Mucosa of gallbladder (tissue), 1 donor: Measurements from ENCODE around the gene SHBG. TPM values are rescaled to one million over a fixed set of nuclear protein-coding genes. Genes with fewer than 3 reads are reported as not detected.
A peak's percentile ranks its signal among the peaks of the same experiment; 100 is the strongest.
"Not testable (repeated sequence)": the region's sequence is repeated elsewhere in the genome, so short reads cannot be mapped to it uniquely, and the experiment has no call there.

Source experiments
- DNase-seq: peaks from one replicate; pipeline ENCODE4 v3.0.0-alpha.2; 2020; ENCODE audit warnings: low spot score
- total RNA-seq: library from RNA; stranded (reverse); gene quantifications from one replicate; pipeline ENCODE4 v1.2.1, GENCODE V29; 2021
- donor health status: DM: no; HTN: no; CAD: no.

The SHBG gene, protein sequence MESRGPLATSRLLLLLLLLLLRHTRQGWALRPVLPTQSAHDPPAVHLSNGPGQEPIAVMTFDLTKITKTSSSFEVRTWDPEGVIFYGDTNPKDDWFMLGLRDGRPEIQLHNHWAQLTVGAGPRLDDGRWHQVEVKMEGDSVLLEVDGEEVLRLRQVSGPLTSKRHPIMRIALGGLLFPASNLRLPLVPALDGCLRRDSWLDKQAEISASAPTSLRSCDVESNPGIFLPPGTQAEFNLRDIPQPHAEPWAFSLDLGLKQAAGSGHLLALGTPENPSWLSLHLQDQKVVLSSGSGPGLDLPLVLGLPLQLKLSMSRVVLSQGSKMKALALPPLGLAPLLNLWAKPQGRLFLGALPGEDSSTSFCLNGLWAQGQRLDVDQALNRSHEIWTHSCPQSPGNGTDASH
- 0.89 TPM for total RNA-seq

DNA sequence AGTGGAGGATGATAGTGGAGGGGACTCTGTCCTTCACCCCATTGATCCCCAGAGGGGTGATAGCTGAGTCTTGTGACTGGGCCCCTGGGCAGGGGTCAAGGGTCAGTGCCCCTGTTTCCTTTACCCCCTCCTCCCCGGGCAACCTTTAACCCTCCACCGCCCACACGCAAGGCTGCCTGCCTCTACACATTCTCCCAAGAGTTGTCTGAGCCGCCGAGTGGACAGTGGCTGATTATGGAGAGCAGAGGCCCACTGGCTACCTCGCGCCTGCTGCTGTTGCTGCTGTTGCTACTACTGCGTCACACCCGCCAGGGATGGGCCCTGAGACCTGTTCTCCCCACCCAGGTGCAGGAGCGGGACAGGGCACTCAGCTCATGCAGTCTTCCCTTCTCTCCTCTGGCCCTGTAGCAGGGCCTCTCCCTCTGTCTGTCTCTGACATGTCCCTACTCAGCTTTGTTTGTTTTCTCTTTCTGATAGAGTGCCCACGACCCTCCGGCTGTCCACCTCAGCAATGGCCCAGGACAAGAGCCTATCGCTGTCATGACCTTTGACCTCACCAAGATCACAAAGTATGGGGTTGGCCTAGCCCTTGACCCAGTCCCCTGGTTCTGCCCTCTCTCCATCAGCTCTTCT is at the start of gene SHBG:
TSS of gene SHBG (plus strand) at position 197 of the 633 bp plus-strand sequence. CDS start at position 235, 38 bp downstream.
- no peak for DNase-seq

DNA sequence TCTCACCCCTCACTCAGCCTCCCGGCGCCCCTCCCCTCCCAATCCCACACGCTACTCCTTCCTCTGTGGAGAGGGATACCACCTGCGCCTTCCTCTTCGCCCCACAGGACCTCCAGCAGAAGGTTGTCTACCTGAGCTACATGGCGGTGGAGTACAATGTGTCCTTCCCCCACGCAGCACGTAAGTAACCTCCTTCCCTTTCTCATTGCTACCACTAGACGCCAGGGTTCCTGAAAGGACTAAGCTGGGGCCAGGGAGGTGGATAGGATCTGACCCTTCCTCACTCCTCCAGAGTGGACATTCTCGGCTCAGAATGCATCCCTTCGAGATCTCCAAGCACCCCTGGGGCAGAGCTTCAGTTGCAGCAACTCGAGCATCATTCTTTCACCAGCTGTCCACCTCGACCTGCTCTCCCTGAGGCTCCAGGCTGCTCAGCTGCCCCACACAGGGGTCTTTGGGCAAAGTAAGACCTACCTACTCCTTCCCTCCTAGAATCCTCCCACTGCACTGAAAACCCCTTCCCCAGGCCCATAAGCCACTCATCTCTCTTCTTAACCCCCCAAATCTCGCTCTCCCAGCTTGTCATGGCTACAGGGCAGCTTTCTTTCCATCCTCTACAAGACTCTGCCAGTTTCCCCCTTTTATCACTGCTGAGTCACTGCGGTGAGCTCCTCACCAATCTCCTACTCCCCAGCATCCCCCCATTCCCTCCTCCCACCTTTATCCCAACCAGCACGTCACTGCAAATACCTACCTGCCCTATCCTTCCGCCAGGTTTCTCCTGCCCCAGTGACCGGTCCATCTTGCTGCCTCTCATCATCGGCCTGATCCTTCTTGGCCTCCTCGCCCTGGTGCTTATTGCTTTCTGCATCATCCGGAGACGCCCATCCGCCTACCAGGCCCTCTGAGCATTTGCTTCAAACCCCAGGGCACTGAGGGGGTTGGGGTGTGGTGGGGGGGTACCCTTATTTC is 49.0 kb upstream of the SHBG start:
- no peak for DNase-seq

DNA sequence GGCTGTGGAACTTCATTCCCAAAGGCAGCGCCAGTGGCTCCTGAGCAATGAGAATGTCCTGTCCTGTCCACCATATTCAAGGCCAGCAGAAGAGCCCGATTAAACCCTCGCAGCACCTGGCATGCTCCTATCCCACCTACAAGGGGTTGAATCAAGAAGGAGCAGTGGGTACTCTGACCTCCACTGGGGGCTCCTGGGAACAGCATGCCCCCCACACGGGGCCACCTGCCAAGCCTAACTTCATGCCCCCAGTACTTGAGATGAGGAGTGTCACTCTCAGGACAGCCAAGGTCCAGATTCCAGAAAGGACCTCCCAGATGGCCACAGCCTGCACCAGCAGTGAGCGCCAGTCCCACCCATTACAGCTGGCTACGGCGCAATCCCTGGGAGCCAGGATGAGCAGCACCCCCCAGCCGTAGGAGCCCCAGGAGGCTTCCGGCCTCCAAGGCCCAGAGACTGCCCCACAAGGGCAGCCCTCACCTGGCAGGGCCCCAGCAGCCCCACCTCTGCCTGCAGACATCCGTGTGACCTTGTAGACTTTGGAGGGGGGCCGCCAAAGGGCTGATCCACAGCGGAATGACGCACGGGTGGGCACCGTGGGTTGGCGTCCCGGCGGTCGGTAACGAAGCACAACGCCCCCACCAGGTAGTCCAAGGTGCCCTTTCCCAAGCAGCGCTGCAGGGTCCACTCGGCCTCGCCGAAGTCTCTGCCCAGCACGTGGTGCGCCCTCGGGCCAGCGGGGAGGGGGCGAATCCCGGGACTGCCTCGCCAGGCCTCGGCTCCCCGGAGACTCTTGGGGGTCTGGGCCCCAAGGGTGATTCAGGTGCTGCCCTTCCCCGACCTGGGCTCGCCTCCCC is 47.3 kb upstream of the SHBG start:
- DNase-seq: no peak

DNA sequence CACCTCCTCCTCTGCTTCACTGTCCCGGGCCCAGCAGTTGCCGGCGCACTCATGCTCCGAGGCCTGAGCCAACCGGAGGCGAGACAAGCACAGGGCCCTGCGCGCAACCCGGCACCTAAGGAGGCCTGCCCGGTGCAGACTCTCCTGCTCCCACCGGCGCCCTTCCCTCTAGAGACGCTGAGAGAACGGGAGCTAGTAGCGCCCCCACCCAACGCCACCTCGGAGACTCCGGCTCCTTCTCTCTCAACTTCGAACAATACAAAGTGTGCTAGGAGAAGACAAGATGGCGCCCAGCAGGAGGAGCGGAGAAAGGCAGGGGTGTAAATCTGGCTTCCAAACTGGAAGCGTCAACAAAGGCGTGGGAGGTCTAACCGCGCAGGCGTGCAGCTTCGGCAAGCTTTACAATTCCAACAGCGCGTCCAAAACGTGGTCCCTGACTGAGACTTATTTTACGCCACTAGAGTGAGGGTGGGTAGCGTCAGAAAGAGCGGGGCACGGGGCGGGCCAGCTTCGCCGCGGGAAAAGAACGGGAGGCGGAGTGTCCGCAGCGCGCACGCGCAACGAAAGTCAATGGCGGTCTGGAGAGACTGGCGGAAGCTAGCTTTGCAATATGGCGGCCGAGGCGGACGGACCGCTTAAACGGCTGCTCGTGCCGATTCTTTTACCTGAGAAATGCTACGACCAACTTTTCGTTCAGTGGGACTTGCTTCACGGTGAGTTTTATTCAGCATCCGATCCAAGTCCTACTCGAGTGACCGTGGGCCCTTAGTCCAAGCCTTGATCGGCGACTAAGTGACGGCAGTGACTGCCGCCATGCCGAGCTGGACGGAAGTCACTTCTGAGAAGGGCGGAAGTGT is 46.5 kb upstream of the SHBG start, which contains the start of gene MPDU1:
TSS of gene MPDU1 (plus strand) at position 600 of the 857 bp plus-strand sequence. CDS start at position 611, 11 bp downstream.
- peak; percentile 97 for DNase-seq

DNA sequence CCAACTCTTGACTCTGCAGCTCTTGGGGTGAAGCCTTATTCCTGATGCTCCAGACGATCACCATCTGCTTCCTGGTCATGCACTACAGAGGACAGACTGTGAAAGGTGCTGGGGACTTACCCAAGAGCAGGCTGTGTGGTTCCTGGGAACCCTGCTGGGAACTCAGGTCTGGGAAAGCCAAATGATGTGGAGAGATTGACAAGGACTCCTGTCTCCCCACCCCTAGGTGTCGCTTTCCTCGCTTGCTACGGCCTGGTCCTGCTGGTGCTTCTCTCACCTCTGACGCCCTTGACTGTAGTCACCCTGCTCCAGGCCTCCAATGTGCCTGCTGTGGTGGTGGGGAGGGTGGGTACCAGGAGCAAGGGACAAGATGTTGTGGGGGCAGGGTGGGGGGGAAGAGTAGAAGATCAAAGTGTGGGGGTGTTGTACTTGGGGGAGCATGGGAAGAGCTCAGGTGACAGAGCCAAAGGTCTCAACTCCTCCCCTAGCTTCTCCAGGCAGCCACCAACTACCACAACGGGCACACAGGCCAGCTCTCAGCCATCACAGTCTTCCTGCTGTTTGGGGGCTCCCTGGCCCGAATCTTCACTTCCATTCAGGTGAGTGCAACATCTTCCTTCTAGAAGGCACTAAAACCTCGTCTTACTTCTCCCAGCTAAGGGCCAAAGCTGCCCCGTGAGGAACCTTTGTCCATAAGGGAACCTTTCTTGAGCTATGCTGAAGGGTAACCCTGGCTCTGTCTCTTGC is 43.1 kb upstream of the SHBG start:
- no peak for DNase-seq

DNA sequence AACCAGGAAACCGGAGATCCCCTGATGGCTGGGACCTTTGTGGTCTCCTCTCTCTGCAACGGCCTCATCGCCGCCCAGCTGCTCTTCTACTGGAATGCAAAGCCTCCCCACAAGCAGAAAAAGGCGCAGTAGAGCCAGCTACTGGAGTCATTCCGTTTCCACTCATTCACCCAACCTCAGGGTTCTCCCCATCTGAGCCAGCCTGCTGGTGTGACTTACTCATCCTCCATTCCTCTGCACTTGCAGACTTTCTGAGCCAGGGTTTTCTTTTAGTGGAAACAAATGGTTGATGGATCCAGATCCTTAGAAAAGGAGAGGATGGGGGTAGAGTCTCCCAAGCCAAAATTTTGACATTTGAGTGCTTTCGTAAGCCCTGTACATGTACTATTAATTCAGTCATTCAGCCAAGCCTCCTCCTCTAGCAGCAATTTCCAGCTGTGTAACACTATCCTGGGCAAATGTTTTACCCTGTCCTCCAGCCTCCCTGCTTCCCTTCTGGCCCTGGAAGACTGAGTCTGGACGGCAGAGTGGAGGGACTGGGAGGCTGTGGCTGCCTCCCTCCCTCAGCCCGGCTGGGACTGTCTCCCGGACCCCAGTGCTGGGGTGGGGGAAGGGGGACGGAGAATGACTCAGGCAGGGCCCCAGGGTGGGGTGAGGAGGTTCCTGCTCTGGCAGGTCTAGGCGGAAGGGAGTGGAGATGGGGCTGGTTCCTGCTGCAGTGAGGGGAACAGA is 42.3 kb upstream of the SHBG start:
- no peak for DNase-seq

DNA sequence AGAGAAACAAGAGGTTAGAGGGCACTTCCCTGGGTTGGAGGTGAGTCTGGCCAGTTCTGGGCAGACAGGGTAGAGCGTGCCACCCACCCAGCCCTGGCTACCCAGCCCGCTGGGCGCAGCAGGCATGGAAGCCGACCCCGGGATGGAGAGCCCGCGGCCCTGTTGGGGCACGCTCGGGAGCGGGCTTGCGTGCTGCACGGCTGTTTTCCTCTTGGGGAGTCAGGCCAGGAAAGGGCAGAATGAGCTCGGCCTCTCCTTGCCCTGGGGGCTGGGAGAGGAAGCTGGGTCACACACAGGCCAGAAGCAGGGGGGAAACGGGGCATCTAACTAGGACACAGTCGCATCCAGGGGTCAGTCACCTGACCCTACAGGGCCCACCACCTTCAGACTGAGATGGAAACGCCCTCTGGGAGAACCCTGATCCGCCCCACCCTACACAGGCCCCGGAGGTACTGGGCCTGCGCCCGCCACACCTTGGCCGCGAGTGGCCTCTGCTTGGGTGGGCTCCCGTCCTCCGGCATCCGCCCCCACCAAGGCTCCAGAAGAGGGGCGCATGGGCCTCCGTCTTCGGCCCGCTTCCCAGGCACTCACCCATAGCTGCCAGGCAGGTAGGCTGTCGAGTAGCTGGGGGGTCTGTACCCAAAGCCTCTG is 41.3 kb upstream of the SHBG start:
- DNase-seq: no peak

DNA sequence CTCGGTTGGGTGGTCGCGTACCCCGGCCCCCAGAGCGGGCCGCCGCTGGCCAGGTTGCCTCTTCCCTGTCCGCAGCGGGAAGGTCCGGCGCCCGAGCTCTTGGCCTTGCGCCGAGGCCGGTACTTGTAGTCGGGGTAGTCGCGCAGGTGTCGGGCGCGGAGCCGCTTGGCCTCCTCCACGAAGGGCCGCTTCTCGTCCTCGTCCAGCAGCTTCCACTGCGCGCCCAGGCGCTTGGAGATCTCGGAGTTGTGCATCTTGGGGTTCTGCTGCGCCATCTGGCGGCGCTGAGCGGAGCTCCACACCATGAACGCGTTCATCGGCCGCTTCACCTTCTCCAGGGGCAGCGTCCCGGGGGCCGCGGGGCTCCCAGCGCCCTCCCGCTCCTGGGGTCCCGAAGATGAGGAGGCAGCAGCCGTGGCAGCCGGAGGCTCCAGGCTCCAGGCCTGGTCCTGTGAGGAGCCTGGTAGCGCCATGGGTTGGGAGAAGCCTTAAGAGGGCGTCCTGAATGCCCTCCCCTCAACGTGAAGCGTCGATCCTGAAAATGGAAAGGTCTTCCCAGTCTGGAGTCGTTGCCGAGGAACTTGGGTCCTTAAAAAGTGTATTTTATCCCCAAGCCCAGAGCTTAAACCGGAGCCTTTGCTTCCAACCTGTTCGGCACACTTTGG is 40.6 kb upstream of the SHBG start:
- DNase-seq: peak; percentile 84

DNA sequence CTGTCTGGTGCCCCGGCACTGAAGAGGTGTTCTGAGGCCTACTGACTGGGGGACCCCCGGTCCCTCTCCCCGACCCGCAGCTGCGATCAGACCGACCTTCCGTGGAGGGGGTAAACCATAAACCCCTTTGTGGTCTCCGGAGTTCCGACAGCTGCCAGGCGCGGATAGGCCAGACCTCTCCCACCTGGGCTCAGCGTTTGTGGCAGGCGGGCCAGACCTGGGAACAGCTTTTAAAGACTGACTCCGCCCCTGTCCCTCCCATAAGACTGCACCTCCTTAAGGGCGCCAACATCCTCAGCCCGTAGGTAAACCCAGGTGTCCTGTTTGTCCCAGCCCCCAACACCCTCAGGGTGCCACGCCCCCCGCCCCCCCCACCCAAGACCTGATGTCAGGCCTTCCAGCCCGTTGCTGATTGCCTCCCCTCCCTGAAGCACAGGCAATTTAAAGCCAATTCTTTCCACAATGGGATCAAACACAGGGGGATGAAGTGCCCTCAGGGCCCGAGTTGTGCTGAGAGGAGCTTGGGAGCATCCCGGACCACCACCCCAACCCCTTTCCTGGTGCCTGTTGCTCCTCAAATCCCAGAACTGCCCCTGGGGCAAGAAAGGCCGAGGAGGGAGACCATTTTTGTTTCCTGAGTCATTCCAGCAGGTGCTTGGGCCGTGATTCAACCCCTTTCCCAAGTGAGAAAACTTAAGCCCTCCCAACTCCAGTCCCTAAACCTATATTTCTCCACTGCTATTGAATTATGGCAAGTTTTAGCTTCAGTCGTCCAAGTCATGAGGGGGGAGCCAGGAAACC is 39.8 kb upstream of the SHBG start, which contains the start of gene SOX15:
TSS of gene SOX15 (minus strand) at position 204 of the 801 bp plus-strand sequence. CDS start 418 bp downstream, outside the sequence.
- no peak for DNase-seq

DNA sequence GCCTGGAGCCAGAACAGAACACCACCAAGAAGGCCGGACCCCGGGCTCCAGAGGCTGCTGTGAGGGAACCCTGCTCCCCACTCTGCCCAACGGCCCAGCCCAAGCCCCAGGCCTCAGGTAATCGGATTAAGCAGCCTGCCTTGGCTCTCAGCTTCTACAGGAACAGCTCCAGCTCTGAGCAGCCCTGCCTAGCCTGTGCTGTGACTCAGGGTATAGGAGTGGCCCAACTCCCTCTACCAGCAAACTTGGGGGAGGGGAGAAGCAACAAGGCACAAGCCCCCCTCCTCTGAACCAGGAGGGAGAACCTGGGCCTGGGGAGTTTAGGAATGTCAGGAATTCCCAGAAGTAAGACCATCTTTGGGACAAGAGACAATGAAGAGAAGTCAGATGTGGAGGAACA is 39.2 kb upstream of the SHBG start:
- no peak for DNase-seq

DNA sequence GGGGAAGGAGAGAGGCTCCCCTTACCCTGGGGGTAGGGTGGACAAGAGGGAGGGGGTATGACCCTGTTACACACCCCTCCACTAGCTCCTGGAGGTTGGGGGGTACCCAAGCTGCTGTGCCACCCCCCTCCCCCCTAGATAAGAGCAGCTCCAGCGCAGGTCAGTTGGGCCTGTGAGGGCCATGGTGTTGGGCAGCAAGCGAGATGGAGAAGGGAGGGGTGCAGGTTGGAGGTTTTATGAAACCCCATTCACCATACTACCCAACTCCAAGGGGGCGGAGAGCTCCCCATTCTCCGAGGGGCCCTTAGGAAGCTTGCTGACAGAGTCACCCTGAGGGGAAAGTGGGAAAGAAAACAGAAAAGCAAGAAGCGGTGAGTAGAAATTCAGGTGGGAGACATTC is 38.3 kb upstream of the SHBG start:
- no peak for DNase-seq

DNA sequence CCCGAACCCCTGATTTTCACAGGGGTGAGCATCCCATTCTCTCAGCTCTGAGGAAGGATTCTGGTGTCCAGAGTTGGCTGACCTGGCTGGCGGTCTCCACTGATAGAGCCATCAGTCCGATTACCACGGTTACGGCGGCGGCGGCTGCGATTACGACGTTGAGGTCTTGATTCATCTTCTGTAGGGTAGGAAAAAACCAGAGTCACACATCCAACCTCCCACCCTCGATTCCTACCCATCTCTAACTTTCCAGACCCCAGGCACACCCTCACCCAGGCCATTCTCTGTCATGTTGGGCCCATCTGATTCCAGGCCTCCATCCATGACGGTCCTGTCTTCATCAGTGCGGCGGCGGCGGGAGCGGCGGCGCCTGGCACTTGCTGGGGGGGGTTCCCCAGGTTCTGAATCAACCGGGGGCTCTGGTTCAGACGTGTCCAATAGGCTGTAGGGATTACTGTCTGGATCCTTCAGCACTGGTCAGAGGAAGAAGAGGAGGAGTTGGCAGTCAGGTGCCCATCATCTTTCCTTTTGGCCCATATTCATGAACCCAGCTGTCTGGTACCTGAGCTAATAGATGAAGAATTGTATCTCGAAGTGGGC is 37.4 kb upstream of the SHBG start:
- no peak for DNase-seq

DNA sequence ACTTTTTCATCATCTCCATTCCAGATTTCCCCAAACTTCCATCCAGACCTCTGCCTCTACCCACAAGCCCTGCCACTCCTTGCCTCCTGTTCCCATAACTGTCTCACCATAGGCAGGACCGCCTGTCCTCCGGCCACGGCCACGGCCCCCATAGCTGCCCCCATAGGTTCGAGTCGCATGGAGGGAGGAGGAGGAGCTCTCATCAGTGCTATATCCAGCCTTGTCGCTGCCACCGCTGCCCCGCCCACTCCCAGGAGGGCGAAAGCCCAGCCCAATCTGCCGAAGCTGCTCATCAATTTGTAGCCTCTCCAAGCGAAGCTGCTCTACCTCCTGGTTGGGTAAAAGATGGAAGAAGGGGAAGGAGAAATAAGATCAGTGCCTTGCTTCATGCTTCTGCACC is 36.6 kb upstream of the SHBG start:
- DNase-seq: no peak

DNA sequence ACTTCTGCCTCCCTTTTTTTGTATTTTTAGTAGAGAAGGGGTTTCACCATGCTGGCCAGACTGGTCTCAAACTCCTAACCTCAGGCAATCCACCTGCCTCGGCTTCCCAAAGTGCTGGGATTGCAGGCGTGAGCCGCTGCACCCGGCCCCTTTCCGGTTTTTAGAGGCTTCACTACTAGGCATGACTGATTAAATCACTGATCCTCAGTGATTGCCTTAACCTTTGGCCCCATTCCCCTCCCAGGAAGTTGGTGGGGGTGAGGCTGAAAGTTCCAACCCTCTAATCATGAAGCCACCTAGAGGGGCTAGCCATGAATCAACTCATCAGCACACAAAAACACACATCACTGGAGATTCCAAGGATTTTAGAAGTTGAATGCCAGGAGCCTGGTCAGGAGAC is 32.4 kb upstream of the SHBG start:
- DNase-seq: not testable (repeated sequence)

DNA sequence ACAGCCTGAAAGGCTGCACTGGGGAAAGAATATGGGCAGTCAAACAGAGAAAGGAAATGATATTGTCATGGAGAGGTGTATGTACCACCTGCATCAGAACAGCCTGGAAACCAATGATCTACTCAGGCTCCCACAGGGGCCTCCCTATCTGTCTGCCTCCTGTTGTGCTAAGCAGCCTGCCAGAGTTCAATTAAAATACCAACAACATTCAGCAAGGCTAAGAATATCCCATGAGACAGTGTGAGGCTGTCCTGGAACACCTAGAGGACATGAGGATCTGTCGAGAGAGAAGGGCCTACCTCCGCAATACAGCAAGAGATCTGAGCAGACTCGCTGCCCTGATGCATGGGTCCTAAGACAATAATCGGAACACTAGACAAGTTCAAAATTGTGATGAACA is 23.7 kb upstream of the SHBG start:
- DNase-seq: no peak

DNA sequence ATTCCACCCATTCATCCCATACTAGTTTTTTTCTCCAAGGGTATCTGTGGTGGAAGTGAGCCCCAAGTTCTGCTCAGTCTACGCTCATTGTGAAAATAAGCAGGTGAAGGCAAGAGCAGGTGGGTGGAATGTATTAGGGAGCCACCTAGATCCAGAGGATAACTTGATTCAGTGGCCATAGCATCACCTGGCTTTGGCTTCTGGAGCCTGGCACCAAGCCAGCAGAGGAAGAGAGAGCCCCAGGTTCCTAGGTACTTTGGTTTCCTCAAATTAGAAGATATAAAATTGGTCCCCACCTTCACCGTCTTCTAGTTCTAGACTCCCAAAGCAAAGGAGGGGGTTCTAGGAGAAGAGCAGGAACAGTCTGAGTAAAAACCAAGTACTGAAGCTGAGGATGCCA is 19.3 kb upstream of the SHBG start:
- DNase-seq: no peak
